ENCODE data around the gene PRTG. TPM values are rescaled to one million over a fixed set of nuclear protein-coding genes. Genes with fewer than 3 reads are reported as not detected.
"Not testable (repeated sequence)": the region's sequence is repeated elsewhere in the genome, so short reads cannot be mapped to it uniquely, and the experiment has no call there.

PRTG gene
- total RNA-seq, 1 experiment from 2014 or later, result 6.4 TPM

DNA sequence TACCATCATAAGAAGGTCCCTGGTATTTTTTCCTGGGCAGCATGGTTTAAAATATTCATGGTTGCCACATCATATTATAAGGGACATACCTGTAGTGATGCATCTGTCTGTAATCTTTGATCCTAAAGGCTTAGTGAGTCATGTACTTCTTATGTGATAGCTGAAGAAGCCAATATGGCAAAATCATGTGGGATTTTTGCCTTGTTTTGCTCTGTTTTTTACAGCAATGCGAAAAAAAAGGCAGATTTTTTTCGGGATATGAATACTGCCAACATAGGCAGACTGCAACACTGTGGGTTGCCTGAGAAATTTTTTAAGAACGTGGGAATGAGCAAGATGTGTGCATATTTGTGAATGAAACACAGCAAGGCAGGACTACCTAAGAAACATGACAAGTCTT, 143.5 kb downstream of the PRTG start:
- no peak for DNase-seq (ENCODE audit: low read depth)
- in situ Hi-C loops (cut with HindIII; ENCODE audit: low pct_unique_long_range_greater_than_20kb, low sequenced_read_pairs), result no loop called here

GRCh38 chr15:55593019-55593418, 149.9 kb downstream of the PRTG start:
- DNase-seq (ENCODE audit: low read depth); in situ Hi-C loops (cut with HindIII; ENCODE audit: low pct_unique_long_range_greater_than_20kb, low sequenced_read_pairs): not testable (repeated sequence)

DNA sequence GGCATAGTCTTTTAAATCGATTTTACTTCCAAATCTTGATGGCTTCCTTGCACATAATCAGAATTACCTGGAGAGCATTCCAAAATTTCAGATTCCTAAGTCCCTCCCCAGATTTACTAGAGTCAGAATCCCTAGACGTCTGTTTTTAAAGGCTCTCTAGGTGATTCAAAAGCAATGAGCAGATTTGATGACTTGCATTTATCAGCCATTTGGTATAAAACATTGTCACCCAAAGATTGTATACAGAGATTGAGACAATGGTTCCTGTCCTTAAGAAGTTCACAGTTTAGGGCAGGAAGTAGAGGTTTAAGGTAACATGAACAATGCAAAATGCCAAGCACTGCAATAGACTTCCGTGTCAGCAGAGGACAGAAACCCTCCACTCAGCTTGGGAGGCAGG, 152.2 kb downstream of the PRTG start:
- in situ Hi-C loops (cut with HindIII; ENCODE audit: low pct_unique_long_range_greater_than_20kb, low sequenced_read_pairs), result no loop called here
- DNase-seq (ENCODE audit: low read depth), result no peak

- in situ Hi-C loops (cut with HindIII; ENCODE audit: low pct_unique_long_range_greater_than_20kb, low sequenced_read_pairs), result no loop called here
Measured at GRCh38 chr15:55589287-55589686, 153.7 kb downstream of the PRTG start.

DNA sequence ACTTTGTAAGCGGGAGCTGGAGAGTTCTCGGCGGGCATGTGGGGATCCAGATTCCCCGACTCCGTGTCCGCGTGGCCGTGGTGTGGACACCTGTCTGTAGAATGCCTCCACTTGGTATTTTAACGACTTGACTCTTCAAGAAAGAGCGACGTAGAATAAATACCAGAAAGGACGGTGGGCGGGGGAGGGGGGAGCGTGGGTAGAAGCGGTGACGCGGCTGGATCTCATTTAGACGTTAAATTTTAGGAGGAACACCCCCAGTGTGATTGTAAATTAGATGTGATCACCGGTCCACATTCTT, 154.2 kb downstream of the PRTG start:
- peak; percentile 15 for DNase-seq (ENCODE audit: low read depth)
- in situ Hi-C loops (cut with HindIII; ENCODE audit: low pct_unique_long_range_greater_than_20kb, low sequenced_read_pairs), result no loop called here

More at GRCh38 chr15:55589287-55589686, 153.7 kb downstream of the PRTG start:
- DNase-seq (ENCODE audit: low read depth), result no peak

GRCh38 chr15:55588070-55588814, 154.7 kb downstream of the PRTG start, which contains the start of gene PYGO1:
TSS of gene PYGO1 (minus strand) at chr15:55588345. CDS start at chr15:55587883, 462 bp downstream.
- peak; percentile 43 for DNase-seq (ENCODE audit: low read depth)
- in situ Hi-C loops (cut with HindIII; ENCODE audit: low pct_unique_long_range_greater_than_20kb, low sequenced_read_pairs), result no loop called here

GRCh38 chr15:55587321-55588069, 155.5 kb downstream of the PRTG start:
- DNase-seq (ENCODE audit: low read depth), result peak; percentile 22
- in situ Hi-C loops (cut with HindIII; ENCODE audit: low pct_unique_long_range_greater_than_20kb, low sequenced_read_pairs), result no loop called here

GRCh38 chr15:55586808-55587207, 156.1 kb downstream of the PRTG start:
- no peak for DNase-seq (ENCODE audit: low read depth)
- in situ Hi-C loops (cut with HindIII; ENCODE audit: low pct_unique_long_range_greater_than_20kb, low sequenced_read_pairs), result no loop called here

- in situ Hi-C loops (cut with HindIII; ENCODE audit: low pct_unique_long_range_greater_than_20kb, low sequenced_read_pairs), result no loop called here
- DNase-seq (ENCODE audit: low read depth), result no peak
Measured at GRCh38 chr15:55576943-55577342, 166.0 kb downstream of the PRTG start.

GRCh38 chr15:55574096-55574495, 168.9 kb downstream of the PRTG start:
- in situ Hi-C loops (cut with HindIII; ENCODE audit: low pct_unique_long_range_greater_than_20kb, low sequenced_read_pairs), result no loop called here
- no peak for DNase-seq (ENCODE audit: low read depth)

DNA sequence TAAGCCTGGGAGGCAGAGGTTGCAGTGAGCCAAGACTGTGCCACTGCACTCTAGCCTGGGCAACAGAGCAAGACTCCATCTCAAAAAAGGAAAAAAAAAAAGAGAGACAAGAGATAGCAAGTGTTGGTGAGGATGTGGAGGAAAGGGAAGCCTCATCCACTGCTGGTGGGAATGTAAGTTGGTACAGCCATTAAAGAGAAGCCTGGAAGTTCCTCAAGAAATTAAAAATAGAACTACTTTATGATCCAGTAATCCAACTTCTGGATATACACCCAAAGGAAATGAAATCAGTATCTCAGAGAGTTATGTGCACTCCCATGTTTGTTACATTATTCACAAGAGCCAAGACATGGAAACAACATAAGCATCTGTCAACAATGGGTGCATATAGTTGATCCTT, 169.7 kb downstream of the PRTG start:
- no peak for DNase-seq (ENCODE audit: low read depth)
- in situ Hi-C loops (cut with HindIII; ENCODE audit: low pct_unique_long_range_greater_than_20kb, low sequenced_read_pairs), result no loop called here

- no peak for DNase-seq (ENCODE audit: low read depth)
- in situ Hi-C loops (cut with HindIII; ENCODE audit: low pct_unique_long_range_greater_than_20kb, low sequenced_read_pairs), result no loop called here
Measured at GRCh38 chr15:55564347-55565145, 178.4 kb downstream of the PRTG start.

GRCh38 chr15:55562601-55563000, 180.4 kb downstream of the PRTG start:
- DNase-seq (ENCODE audit: low read depth), result no peak
- in situ Hi-C loops (cut with HindIII; ENCODE audit: low pct_unique_long_range_greater_than_20kb, low sequenced_read_pairs), result no loop called here

Other genes with a start within 250 kb of the PRTG start
- gene DNAAF4, start 234.9 kb downstream of the PRTG start, total RNA-seq (2014; rRNA removed; shearing (Covaris generic); ENCODE audit: low replicate concordance), result not detected in 2 replicates
- 0.96 and 1.9 TPM in 2 replicates for gene PYGO1, start 154.8 kb downstream of the PRTG start, total RNA-seq (2014; rRNA removed; shearing (Covaris generic); ENCODE audit: low replicate concordance)